ENCODE results near the gene RNASEH2C.

GRCh38 chr11:65709661-65710060 lies 10.9 kb downstream of the RNASEH2C start:
- TF ChIP-seq POLR2A (IDR thresholded peaks at IDR 0.05) (no peak), CTCF (IDR thresholded peaks at IDR 0.05) (no peak)

Measured in adrenal gland (tissue), 5 donors.